ENCODE measurements around the gene ZBTB38. TPM values are rescaled to one million over a fixed set of nuclear protein-coding genes. Genes with fewer than 3 reads are reported as not detected.

The ZBTB38 gene
- total RNA-seq, 1 donor from 2014 or later, result 41.8 TPM

- Mint-ChIP-seq H3K4me1 (ENCODE audit: unreplicated experiment) (peaks cover 55% of the 10 kb centered on the region), H3K4me3 (ENCODE audit: unreplicated experiment) (no peak overlapping the region), H3K9me3 (ENCODE audit: unreplicated experiment) (no peaks in the 10 kb centered on the region), H3K36me3 (ENCODE audit: unreplicated experiment) (peaks cover 5% of the 10 kb centered on the region), H3K27ac (ENCODE audit: unreplicated experiment) (no peak overlapping the region), H3K27me3 (ENCODE audit: unreplicated experiment) (no peaks in the 10 kb centered on the region)
- DNase-seq (ENCODE audit: extremely low spot score, unreplicated experiment), result no peak
- TF ChIP-seq CTCF (IDR thresholded peaks at IDR 0.05), result no peak
These were observed 17.8 kb downstream of the ZBTB38 start for GRCh38 chr3:141386126-141386488.

- Mint-ChIP-seq H3K9me3 (ENCODE audit: unreplicated experiment) (no peaks in the 10 kb centered on the region), H3K4me3 (ENCODE audit: unreplicated experiment) (no peak overlapping the region)
- TF ChIP-seq CTCF (IDR thresholded peaks at IDR 0.05), result no peak
These were observed 18.4 kb downstream of the ZBTB38 start for GRCh38 chr3:141386611-141387111.

GRCh38 chr3:141387516-141387915 is 19.2 kb downstream of the ZBTB38 start:
- Mint-ChIP-seq H3K27ac (ENCODE audit: unreplicated experiment) (no peak overlapping the region), H3K36me3 (ENCODE audit: unreplicated experiment) (peaks cover 2% of the 10 kb centered on the region), H3K9me3 (ENCODE audit: unreplicated experiment) (no peaks in the 10 kb centered on the region), H3K4me1 (ENCODE audit: unreplicated experiment) (peaks cover 52% of the 10 kb centered on the region), H3K4me3 (ENCODE audit: unreplicated experiment) (no peak overlapping the region), H3K27me3 (ENCODE audit: unreplicated experiment) (no peaks in the 10 kb centered on the region)
- DNase-seq (ENCODE audit: extremely low spot score, unreplicated experiment), result no peak
- TF ChIP-seq CTCF (IDR thresholded peaks at IDR 0.05), result no peak

More at GRCh38 chr3:141386611-141387111, 18.4 kb downstream of the ZBTB38 start:
- Mint-ChIP-seq H3K4me1 (ENCODE audit: unreplicated experiment) (peaks cover 55% of the 10 kb centered on the region), H3K27ac (ENCODE audit: unreplicated experiment) (no peak overlapping the region), H3K36me3 (ENCODE audit: unreplicated experiment) (peaks cover 5% of the 10 kb centered on the region), H3K27me3 (ENCODE audit: unreplicated experiment) (no peaks in the 10 kb centered on the region)
- no peak for DNase-seq (ENCODE audit: extremely low spot score, unreplicated experiment)

- H3K27ac Mint-ChIP-seq (ENCODE audit: unreplicated experiment), result no peak overlapping the region
- no peak overlapping the region for H3K4me3 Mint-ChIP-seq (ENCODE audit: unreplicated experiment)
- H3K27me3 Mint-ChIP-seq (ENCODE audit: unreplicated experiment), result no peaks in the 10 kb centered on the region
- no peak for DNase-seq (ENCODE audit: extremely low spot score, unreplicated experiment)
- TF ChIP-seq CTCF (IDR thresholded peaks at IDR 0.05), result no peak
- H3K9me3 Mint-ChIP-seq (ENCODE audit: unreplicated experiment), result no peaks in the 10 kb centered on the region
- peaks cover 2% of the 10 kb centered on the region for H3K36me3 Mint-ChIP-seq (ENCODE audit: unreplicated experiment)
- peaks cover 53% of the 10 kb centered on the region for H3K4me1 Mint-ChIP-seq (ENCODE audit: unreplicated experiment)
These were observed 20.1 kb downstream of the ZBTB38 start for GRCh38 chr3:141388395-141388794.

GRCh38 chr3:141388823-141389621 is 20.7 kb downstream of the ZBTB38 start:
- Mint-ChIP-seq H3K27ac (ENCODE audit: unreplicated experiment) (no peak overlapping the region), H3K36me3 (ENCODE audit: unreplicated experiment) (peaks cover 2% of the 10 kb centered on the region), H3K4me1 (ENCODE audit: unreplicated experiment) (peaks cover 53% of the 10 kb centered on the region), H3K4me3 (ENCODE audit: unreplicated experiment) (no peak overlapping the region), H3K27me3 (ENCODE audit: unreplicated experiment) (no peaks in the 10 kb centered on the region), H3K9me3 (ENCODE audit: unreplicated experiment) (no peaks in the 10 kb centered on the region)
- no peak for TF ChIP-seq CTCF (IDR thresholded peaks at IDR 0.05)
- no peak for DNase-seq (ENCODE audit: extremely low spot score, unreplicated experiment)

All from osteocyte (in vitro differentiated cells).